Hepatocyte (in vitro differentiated cells): ENCODE results near the gene TBC1D22B. TPM values are rescaled to one million over a fixed set of nuclear protein-coding genes. Genes with fewer than 3 reads are reported as not detected.

Experiments
- DNase-seq: peaks from one replicate; pipeline ENCODE4 v3.0.0-alpha.2; 2016; ENCODE audit warnings: low spot score
- H2AFZ ChIP-seq: fragments of 200-600 bp; sonication (generic); 2 replicates; pipeline ENCODE4 v1.6.0; 2016; ENCODE audit warnings: antibody characterized with exemption, mild to moderate bottlenecking
- H3K27ac ChIP-seq: fragments of 200-600 bp; sonication (generic); 2 replicates; pipeline ENCODE4 v1.5.1; 2016; ENCODE audit warnings: mild to moderate bottlenecking
- H3K27me3 ChIP-seq: fragments of 200-600 bp; sonication (generic); 2 replicates; pipeline ENCODE4 v1.6.1; 2016
- H3K36me3 ChIP-seq: fragments of 200-600 bp; sonication (generic); replicated peaks from 2 replicates; pipeline ENCODE4 v1.5.1; 2016; ENCODE audit warnings: low read depth; ENCODE audit not compliant: insufficient read depth
- H3K4me1 ChIP-seq: fragments of 200-600 bp; sonication (generic); 2 replicates; pipeline ENCODE4 v1.5.1; 2016; ENCODE audit warnings: mild to moderate bottlenecking, moderate library complexity; ENCODE audit not compliant: insufficient read depth
- H3K4me2 ChIP-seq: fragments of 200-600 bp; sonication (generic); 2 replicates; pipeline ENCODE4 v1.6.0; 2016
- H3K4me3 ChIP-seq: fragments of 200-600 bp; sonication (generic); 2 replicates; pipeline ENCODE4 v1.5.1; 2016; ENCODE audit warnings: mild to moderate bottlenecking
- H3K79me2 ChIP-seq: fragments of 200-600 bp; sonication (generic); 2 replicates; pipeline ENCODE4 v1.6.0; 2017; ENCODE audit warnings: mild to moderate bottlenecking
- H3K9me2 ChIP-seq: fragments of 200-600 bp; sonication (generic); replicated peaks from 2 replicates; pipeline ENCODE4 v1.6.0; 2017; ENCODE audit warnings: mild to moderate bottlenecking; ENCODE audit not compliant: insufficient read depth
- H3K9me3 ChIP-seq: fragments of 200-600 bp; sonication (generic); 2 replicates; pipeline ENCODE4 v1.5.1; 2016; ENCODE audit warnings: low read depth, mild to moderate bottlenecking
- H4K20me1 ChIP-seq: fragments of 200-600 bp; sonication (generic); 2 replicates; pipeline ENCODE4 v1.6.0; 2016; ENCODE audit warnings: mild to moderate bottlenecking; ENCODE audit not compliant: insufficient read depth, poor library complexity, severe bottlenecking
- EZH2 ChIP-seq: fragments of 200-600 bp; sonication (generic); IDR thresholded peaks from 2 replicates; pipeline ENCODE4 v1.6.1; 2016; ENCODE audit warnings: antibody characterized with exemption, mild to moderate bottlenecking, borderline replicate concordance
- EZH2phosphoT487 ChIP-seq: fragments of 200-600 bp; sonication (generic); IDR thresholded peaks from one replicate; pipeline ENCODE4 v1.6.1; 2018; ENCODE audit warnings: antibody characterized with exemption, mild to moderate bottlenecking, low read depth, moderate library complexity; ENCODE audit not compliant: unreplicated experiment, severe bottlenecking
- WGBS: methylation state at CpG from one replicate; pipeline ENCODE4 v1.1.6; 2016; ENCODE audit warnings: low lambda C conversion rate; ENCODE audit errors: missing lambda C conversion rate; 5-methylcytosine and 5-hydroxymethylcytosine counted together
- polyA plus RNA-seq: library from polyadenylated mRNA; unstranded; fragments of >200 nt; fragmentation: Nextera tagmentation; extraction: Ambion mirVana; gene quantifications from 2 replicates; pipeline ENCODE4 v1.2.1, GENCODE V29; 2016
- total RNA-seq: library from RNA; depleted of rRNA; stranded (reverse); fragments of >200 nt; gene quantifications from 2 replicates; pipeline ENCODE4 v1.2.3, GENCODE V29; 2014
- TF ChIP-seq, protein P1 (sequence below): fragments of 200-600 bp; sonication (generic); IDR thresholded peaks from 2 replicates; pipeline ENCODE4 v1.5.1; 2016; ENCODE audit warnings: antibody characterized with exemption, mild to moderate bottlenecking; ENCODE audit not compliant: poor library complexity

The TBC1D22B gene
- total and polyA plus RNA-seq, 2 experiments from 2014 or later, result 5.2 to 8.2 TPM

DNA sequence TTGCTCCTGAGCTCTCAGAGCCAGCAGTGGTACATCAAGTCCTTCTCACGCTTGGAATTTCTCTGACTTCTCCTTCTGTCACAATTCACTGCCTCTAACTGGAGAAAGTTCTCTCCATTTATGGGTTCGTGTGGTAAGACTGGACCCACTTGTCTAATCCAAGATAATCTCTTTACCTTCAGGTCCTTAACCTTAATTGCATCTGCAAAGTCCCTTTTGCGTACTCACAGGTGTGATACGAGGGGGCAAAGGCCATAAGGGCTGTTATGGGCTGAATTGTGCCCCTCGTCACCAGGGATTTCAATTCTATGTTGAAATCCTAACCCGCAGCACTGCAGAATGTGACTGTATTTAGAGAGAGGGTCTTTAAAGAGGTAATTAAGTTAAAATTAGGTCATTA, 27.5 kb upstream of the TBC1D22B start:
- H2AFZ ChIP-seq, result no peak overlapping the region
- H3K9me3 ChIP-seq, result no peaks in the 10 kb centered on the region
- no peak overlapping the region for H3K4me3 ChIP-seq
- no peaks in the 10 kb centered on the region for H3K36me3 ChIP-seq
- H3K79me2 ChIP-seq, result no peaks in the 10 kb centered on the region
- H3K27ac ChIP-seq, result no peak overlapping the region
- TF ChIP-seq EZH2phosphoT487 (peak; percentile 81), EZH2 (no peak)
- no peaks in the 10 kb centered on the region for H3K9me2 ChIP-seq
- no peak overlapping the region for H3K4me2 ChIP-seq
- H4K20me1 ChIP-seq, result no peaks in the 10 kb centered on the region
- DNase-seq, result no peak
- H3K27me3 ChIP-seq, result no peaks in the 10 kb centered on the region
- no peaks in the 10 kb centered on the region for H3K4me1 ChIP-seq
- 75% methylated on average over 6 of the region's 6 CpGs for WGBS

DNA sequence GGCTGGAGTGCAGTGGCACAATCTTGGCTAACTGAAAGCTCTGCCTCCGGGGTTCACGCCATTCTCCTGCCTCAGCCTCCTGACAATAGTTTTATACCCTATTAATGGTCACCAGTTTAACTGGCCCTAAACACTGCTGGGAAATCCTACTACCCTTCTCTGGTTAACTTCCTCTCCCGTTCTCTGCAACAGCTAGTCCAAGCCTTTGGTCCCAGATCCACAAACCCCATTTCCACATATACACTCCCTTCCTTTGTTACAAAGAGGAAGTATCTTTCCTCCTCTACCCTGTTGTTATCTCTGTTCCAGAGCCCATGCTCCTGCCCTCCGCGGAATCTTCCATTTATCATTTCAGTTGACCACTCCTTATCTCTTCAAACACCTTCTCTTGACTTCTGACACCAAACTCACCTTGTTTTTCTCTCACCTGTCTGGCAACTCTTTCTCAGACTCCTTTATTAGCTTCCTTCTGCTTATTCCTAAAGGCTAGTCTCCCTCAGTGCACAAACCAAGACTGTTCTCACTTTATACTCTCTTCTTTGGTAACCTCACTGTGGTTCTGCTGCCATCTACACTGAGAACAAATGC, 25.0 kb upstream of the TBC1D22B start:
- Histone ChIP-seq H3K4me1 (no peaks in the 10 kb centered on the region), H3K79me2 (no peaks in the 10 kb centered on the region), H3K27ac (no peak overlapping the region), H3K4me3 (no peak overlapping the region), H4K20me1 (no peaks in the 10 kb centered on the region), H3K27me3 (no peaks in the 10 kb centered on the region), H3K4me2 (no peak overlapping the region), H2AFZ (no peak overlapping the region), H3K9me3 (no peaks in the 10 kb centered on the region), H3K36me3 (no peaks in the 10 kb centered on the region), H3K9me2 (no peaks in the 10 kb centered on the region)
- TF ChIP-seq EZH2phosphoT487, result no peak
- no peak for TF ChIP-seq EZH2
- TF ChIP-seq, protein P1, sequence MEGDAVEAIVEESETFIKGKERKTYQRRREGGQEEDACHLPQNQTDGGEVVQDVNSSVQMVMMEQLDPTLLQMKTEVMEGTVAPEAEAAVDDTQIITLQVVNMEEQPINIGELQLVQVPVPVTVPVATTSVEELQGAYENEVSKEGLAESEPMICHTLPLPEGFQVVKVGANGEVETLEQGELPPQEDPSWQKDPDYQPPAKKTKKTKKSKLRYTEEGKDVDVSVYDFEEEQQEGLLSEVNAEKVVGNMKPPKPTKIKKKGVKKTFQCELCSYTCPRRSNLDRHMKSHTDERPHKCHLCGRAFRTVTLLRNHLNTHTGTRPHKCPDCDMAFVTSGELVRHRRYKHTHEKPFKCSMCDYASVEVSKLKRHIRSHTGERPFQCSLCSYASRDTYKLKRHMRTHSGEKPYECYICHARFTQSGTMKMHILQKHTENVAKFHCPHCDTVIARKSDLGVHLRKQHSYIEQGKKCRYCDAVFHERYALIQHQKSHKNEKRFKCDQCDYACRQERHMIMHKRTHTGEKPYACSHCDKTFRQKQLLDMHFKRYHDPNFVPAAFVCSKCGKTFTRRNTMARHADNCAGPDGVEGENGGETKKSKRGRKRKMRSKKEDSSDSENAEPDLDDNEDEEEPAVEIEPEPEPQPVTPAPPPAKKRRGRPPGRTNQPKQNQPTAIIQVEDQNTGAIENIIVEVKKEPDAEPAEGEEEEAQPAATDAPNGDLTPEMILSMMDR, result no peak
- WGBS, result 54% methylated on average over 5 of the region's 5 CpGs
- DNase-seq, result no peak

DNA sequence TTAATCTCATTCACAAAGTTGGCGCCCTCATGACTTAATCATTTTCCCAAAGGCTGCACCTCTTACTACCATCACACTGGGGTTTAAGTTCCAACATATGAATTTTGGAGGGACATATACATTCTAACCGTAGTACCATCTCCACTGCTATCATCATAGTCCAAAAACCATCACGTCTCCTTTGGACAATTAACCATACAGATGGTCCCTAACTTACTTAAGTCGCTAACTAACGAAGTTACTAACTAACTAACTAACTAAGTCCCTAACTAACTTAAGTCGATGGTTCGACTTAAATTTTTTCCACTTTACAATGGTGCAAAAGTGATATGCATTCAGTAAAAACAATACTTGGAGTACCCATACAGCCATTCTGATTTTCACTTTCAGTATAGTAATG, 24.0 kb upstream of the TBC1D22B start:
- no peaks in the 10 kb centered on the region for H3K9me2 ChIP-seq
- no peak overlapping the region for H2AFZ ChIP-seq
- no peaks in the 10 kb centered on the region for H3K4me1 ChIP-seq
- no peak for DNase-seq
- no peaks in the 10 kb centered on the region for H3K36me3 ChIP-seq
- H3K79me2 ChIP-seq, result no peaks in the 10 kb centered on the region
- TF ChIP-seq, protein P1, result no peak
- TF ChIP-seq EZH2phosphoT487 (no peak), EZH2 (no peak)
- no peak overlapping the region for H3K4me2 ChIP-seq
- WGBS, result 91% methylated on average over 7 of the region's 7 CpGs
- H3K27me3 ChIP-seq, result no peaks in the 10 kb centered on the region
- no peak overlapping the region for H3K4me3 ChIP-seq
- H3K9me3 ChIP-seq, result no peaks in the 10 kb centered on the region
- H3K27ac ChIP-seq, result no peak overlapping the region
- H4K20me1 ChIP-seq, result no peaks in the 10 kb centered on the region

DNA sequence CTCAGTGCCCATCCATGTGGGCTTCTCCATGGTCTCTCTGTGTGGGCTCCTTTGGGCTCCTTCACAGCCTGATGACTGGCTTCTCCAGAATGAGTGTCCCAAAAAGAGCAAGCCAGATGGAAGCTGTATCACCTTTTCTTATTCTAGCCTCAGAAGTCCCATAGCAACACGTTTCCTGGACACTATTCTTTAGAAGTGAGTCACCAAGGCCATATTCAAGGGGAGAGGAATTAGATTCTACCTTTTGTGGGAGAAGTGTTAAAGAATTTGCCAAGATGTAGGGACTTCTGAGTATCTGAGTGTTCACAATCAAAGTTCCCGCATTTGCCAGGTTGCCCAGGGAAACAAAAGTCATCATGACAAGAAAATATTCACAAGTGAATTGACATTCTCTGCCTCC, 20.7 kb upstream of the TBC1D22B start:
- H3K79me2 ChIP-seq, result no peaks in the 10 kb centered on the region
- peaks cover 3% of the 10 kb centered on the region for H3K4me1 ChIP-seq
- 84% methylated on average over 2 of the region's 2 CpGs for WGBS
- H3K4me2 ChIP-seq, result no peak overlapping the region
- TF ChIP-seq, protein P1, result no peak
- TF ChIP-seq EZH2phosphoT487 (no peak), EZH2 (no peak)
- no peaks in the 10 kb centered on the region for H3K27me3 ChIP-seq
- no peaks in the 10 kb centered on the region for H4K20me1 ChIP-seq
- no peaks in the 10 kb centered on the region for H3K9me2 ChIP-seq
- no peak overlapping the region for H3K4me3 ChIP-seq
- no peak overlapping the region for H3K27ac ChIP-seq
- H3K9me3 ChIP-seq, result no peaks in the 10 kb centered on the region
- H2AFZ ChIP-seq, result no peak overlapping the region
- DNase-seq, result no peak
- no peaks in the 10 kb centered on the region for H3K36me3 ChIP-seq
